ENCODE results near the gene EYS.

EYS gene

DNA sequence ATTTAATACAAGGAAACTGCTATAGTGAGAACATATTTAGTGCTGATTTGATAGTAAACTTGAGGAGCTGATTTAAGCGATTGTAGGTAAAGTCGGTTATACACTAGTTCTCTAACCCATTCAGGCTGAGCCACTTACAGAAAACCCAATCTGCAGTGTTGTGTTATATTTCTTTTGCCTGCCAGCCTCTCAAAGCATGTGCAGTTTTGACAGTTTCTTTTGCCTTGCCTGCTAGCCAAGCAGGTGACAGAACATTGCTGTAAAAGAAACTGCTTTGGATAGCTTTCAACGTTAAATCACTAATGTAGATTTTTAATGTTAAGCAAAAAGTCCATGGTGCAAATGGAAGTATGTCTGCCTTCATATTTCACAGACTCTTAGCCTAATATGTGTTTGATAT, 982.9 kb downstream of the EYS start:
- DNase-seq (ENCODE audit: low read depth in 2 of 2): no peak

DNA sequence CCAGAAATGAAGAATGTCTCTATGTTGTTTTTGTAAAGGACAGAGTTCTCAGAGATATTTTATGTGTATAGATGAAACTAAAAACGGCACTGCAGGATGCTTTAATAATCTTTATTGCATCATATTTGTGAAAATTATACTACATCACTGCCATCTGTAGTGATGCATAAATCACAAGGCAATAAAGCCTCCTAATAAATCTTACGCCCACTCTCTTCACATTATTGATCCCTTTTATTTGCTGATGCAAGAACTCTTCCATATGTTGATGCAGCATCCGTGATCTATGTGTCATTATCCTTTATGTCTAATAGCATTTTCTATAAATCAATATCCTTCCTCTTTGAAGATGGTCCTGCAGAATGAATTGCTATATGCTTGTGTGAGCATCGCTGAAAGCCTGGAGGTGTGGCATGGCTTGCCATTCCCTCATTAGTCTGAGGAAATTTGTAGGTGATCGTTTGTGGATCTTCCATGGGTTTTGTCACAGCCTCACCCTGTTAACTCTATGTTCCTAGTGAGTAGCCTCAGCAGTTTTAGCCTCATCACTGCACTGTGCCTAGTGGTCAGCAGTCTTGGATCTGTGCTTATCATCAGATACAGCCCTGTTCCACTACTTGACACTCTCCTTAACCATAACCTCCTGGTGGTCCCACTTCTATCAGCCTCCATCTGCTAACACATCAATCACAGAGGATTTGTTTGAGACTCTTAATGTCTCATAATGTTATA, 983.5 kb downstream of the EYS start:
- DNase-seq (ENCODE audit: low read depth in 2 of 2): no peak

DNA sequence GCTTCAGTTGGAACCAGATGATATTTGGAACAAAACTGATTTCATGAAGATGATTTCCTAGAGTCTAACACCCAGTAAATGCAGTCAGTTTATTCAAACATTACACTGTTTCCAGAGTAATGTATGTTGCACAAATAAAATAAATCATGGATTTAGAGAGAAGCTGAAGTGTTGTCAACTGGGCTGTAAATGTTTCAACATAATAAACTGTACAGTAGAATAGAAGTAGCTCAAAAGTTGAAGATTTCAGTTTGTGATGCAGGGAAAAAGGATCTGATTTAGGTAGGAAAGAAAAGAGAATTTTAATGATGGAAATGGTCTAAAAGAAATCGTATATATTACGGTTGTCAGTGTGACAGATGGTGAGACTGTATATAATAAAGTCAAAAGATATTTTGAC, 985.2 kb downstream of the EYS start:
- no peak for DNase-seq (ENCODE audit: low read depth in 2 of 2)

DNA sequence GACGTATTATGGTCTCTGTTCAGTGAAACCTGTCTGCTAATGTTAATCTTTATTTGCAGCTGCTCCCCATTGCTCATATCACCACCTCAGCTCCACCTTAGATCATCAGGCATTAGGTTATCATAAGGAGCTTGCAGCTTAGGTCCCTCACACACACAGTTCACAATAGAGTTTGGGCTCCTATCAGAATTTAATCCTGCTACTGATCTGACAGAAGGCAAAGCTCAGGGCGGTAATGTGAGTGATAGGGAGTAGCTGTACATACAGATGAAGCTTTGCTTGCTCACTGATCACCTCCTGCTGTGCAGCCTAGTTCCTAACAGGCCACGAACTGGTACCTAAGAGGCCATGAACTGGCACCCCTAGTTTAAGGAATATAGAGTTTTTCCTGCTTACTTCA, 989.7 kb downstream of the EYS start:
- DNase-seq (ENCODE audit: low read depth in 2 of 2): no peak

DNA sequence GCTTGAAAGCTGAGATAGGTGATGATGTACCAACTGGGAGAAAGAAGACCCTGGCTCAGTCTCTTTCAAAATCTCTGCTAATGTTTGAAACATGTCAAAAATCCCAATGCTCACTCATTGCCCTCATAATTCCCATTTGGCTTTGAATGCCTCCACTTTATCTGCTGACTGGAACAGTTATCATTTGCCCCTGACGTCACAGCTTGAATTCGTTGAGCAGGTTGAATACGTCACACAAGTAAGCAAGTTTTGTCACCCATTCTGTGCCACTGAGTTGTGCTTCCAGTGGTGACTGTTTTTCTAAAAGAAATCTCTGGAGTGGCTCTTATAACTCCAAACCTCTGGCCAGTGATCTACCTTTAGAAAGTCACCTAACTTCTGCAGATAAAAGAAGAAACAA, 991.4 kb downstream of the EYS start:
- no peak for DNase-seq (ENCODE audit: low read depth in 2 of 2)

DNA sequence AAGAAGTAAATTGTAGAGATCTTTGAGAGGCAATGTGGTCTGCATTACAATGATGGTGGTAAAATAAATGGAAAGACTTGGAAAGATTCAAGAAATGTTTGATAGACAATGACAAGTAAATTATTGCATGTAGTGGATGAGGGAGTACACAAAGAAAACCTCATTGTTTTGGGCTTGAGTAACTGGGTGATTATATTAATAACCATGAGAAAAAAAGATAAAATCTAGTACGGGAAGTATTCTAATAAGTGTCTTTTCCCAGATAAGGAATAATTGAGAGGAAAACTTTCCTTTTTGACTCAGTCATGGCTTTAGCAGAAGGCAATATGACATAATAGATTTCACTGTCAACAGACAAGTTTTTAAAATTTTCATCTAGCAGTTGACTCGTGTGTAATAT, 993.0 kb downstream of the EYS start:
- no peak for DNase-seq (ENCODE audit: low read depth in 2 of 2)

DNA sequence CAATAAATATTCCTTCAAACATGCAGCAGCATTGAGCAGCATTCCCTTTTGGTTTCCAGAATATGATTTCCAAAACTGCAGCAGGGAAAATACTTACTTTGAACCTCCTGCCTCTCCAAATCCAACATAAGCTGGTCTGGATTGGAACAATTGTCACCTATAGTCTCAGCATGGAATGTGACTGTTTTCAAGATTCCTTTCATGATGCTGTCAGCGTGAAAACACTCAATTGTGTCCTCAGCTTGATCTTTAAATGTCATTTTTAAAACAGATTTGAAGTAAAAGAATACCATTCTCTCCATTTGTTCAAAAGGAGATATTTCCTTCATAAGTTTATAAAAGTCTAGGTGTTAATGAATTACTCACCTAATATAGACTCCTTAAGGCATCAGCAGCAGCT, 993.9 kb downstream of the EYS start:
- no peak for DNase-seq (ENCODE audit: low read depth in 2 of 2)

DNA sequence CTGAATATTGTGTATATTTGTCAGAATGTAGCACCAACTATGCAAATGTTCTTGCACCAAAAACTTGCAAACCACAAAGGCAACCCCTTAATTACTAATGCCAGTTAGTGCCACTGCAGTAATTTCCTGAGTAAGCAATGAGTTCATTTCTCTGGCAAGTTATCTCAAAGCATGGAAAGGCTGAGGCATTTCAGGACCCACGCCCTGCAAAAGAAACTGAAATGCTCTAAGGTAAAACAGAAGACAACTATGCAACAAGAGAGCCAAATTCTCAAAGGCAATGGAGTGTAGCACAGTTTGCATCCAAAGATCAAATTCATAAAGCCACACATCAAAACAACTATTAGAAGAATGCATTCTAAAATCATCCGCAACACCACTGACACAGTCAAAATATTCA, 994.4 kb downstream of the EYS start:
- no peak for DNase-seq (ENCODE audit: low read depth in 2 of 2)

DNA sequence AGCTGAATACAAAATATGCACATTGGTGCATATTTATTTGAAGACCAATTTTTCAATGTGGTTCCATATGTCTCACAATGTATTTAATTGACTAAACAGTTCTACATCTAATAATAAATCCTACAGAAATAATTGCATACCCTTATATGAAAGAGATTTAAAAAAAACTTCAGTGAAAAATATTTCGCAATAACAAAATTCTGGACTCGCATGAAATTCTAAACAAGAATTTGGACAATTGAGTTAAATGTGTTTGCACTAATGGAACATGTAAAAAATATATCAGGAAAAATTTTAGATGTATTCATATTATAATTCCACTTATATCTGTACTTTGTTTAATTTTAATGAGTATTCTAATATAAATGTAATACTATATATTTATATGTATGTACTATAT, 1003.1 kb downstream of the EYS start:
- no peak for DNase-seq (ENCODE audit: low read depth in 2 of 2)

DNA sequence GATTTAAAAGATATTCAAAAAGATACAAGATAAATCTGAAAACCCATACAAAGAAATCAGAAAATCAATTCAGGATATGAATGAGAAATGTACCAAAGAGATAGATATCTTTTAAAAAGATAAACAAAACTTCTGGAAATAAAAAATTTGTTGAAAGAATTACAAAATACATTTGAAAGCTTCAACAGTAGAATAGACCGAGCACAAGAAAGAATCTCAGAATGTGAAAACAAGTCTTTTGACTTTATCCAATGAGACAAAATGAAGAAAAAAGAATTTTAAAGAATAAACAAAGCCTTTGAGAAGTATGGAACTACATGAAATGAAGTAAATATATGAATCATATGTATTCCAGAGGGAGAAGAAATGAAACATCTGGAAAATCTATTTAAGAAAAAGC, 1011.0 kb downstream of the EYS start:
- DNase-seq (ENCODE audit: low read depth in 2 of 2): no peak

DNA sequence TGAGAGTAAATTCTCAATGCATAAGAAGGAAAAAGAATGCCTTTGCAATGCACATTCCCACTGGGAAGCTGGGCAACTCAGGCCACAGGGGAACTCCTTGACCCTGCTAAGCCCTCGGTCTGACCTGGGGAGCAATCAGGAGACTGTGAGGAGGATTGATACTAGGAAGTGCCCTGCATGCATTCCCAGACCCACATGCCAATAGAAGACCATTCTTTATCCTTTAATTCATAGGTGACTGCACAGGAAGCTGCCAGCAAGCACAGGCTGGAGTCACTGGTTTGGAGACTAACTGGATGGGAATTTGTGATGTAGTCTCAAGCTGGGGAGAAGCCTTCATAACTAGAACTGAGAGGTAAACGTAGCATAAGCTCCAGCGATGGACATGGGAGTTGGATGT, 1012.7 kb downstream of the EYS start:
- no peak for DNase-seq (ENCODE audit: low read depth in 2 of 2)

DNA sequence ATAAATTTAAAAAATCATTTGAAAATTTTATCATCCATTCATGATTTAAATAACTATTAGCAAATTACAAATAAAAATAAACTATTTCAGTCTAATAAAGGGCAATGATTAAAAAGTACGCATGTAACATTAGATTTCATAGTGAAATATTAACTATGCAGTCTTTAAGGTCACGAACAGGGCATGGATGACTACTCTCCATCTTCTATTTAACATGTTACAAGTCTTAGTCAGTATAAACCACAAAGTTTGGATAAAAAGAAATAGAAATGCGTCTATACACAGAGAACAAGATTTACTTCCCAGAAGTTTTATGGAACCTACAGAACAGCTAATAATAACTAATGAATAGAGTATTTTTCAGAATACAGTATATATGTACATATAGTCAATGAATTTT, 1016.0 kb downstream of the EYS start:
- DNase-seq (ENCODE audit: low read depth in 2 of 2): no peak

DNA sequence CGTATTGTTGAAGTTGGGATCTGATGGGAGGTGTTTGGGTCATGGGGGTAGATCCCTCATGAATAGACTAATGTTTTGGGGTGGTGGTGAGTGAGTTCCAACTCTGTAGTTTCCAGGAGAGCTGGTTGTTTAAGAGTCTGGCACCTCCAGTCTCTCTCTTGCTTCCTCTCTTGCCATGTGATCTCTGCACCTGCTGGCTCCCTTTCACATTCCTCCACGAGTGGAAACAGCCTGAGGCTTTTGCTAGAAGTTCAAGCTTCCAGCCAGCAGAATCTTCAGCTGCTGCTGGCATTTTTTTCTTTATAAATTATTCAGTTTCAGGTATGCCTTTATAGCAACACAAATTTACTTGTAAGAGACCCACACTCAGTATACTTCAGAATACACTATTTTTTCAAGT, 1021.6 kb downstream of the EYS start:
- DNase-seq (ENCODE audit: low read depth in 2 of 2): no peak

DNA sequence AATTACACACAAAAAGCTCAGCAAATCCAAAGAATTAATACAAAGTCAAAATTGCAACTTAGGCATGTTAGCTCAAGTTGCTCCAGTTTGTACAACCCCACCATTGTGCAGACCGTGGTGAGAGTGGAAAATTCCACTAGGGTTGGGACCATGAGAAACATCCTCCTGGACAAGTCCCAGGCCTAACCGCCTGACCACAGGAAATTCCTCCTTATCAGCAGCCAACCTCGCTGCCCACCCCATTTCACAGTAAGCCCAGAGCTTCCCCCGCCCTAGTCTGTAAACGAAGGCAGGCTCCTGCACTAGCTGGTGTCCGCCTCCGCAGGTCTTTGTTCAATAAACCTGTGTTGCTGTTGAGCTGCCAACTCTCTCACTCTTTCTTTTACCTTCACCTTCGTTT, 1023.3 kb downstream of the EYS start:
- DNase-seq (ENCODE audit: low read depth in 2 of 2): no peak

DNA sequence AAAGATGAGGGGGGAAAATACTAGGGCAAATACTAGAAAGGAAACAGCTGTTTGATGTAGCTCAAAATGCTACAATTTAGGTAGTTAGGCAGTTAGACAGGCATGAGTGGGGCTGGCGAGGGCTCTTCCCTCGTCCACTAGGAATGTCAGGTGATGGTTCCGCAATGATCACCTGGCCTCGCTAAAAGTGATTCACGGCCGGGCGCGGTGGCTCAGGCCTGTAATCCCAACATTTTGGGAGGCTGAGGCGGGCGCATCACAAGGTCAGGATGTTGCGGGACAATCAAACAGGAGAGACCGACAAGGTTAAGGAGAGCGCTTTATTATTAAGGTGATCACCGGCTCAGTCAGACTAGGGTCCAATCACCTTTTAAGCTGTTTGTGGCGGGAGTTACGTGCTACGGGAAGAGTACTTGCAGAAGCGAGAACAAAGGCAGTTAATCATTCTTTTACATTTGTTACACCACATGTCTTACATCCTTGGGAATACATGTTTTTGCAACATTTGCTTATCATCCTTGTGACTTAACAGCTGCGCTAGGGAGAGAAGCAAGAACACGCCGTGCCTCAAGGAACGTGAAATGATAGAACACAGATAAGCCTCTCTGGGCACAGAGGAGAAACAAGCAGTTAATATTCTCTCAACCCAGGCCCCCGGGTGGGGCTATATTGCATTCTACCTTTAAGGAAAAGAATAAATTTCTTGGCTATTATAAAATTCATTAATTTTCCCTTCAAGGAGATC, 1025.4 kb downstream of the EYS start:
- DNase-seq (ENCODE audit: low read depth in 2 of 2): no peak

DNA sequence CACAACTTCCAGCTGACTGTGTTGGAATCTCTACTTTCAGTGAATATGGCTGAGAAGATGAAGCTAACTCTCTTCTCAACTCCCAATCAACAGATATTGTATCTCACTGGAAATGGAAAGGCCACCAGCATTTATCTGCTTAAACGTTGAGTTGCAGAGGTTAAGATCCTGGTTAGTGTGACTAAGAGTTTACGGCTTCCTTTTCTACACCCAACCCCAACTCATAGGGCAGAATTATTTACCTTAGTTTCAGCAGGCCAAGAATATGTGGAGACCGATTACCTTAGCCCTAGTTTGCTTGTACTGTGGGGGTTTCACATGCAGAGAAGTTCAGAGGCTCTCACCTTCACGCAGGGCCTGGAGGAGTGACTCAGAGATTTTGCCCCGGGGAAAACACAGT, 1026.6 kb downstream of the EYS start:
- no peak for DNase-seq (ENCODE audit: low read depth in 2 of 2)

DNA sequence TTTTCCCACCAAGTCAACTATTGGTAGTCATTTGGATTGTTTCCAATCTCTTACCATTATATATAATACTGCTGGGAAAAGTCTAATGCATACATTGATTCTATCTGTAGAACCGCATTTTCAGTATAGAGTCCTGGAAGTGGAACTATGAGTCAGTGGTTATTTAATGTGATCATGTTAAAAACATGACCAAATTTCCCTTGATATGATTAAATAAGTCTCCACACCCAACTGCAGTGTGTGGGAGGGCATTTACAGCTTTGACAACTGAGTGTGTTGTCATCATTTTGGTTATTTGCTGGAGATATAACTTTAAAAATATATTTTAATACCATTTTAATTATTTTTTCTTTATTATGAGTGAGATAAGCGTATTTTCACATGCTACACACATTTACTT, 1027.6 kb downstream of the EYS start:
- DNase-seq (ENCODE audit: low read depth in 2 of 2): no peak

DNA sequence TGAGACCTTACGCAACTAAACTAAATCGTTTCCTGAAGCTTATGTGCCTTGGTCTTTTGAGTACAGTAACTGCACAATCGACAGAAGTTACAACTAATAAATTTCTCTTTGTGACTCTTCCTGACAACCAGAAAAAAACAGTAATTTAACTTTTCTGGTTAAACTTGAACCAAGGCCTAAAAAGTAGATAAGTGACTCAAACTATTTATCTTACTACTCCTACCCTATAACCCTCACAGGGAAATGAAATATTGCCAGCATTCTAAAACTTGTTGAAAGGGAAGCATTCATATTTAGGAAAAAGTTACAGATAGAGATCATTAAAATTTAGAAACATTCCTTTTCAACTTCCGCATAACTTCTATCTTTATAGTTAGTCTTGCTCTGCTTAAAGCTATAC, 1034.4 kb downstream of the EYS start:
- DNase-seq (ENCODE audit: low read depth in 2 of 2): no peak

DNA sequence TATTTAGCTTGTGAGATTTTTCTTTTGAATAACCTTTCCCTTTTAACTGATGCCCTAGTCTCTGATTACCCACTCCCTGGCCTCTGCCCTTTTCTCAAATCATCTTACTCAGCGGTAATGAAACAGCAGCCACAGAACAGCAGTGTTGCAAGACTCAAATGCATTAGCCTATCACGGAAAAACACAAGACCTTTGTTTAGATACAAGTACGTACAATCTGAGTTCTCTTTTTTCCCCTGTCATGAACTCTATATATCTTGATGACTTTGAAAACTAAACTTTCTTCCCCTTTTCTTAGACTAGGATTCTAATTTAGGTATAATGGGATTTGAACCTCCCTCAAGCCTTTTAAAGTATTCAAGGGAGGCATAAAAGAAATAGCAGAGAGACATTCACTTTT, 1034.9 kb downstream of the EYS start:
- no peak for DNase-seq (ENCODE audit: low read depth in 2 of 2)

DNA sequence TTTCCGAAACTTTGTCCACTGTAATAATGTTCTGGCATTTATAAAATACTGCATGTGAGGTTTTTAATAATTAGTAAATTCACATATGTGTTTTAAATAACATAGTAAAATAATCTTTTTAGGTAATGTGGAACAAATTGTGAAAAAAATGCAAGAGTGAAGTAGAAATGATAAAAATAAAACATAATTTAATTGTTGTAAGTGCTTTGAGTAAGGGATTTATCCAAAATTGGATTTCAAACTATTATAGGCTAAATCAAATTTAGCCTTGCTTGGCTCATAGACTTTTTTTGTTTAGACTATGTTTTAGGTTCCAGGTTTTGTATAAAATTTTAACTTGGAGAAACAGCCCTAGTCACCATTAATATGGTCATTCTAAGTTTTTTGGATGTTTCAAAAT, 1041.9 kb downstream of the EYS start:
- DNase-seq (ENCODE audit: low read depth in 2 of 2): no peak

DNA sequence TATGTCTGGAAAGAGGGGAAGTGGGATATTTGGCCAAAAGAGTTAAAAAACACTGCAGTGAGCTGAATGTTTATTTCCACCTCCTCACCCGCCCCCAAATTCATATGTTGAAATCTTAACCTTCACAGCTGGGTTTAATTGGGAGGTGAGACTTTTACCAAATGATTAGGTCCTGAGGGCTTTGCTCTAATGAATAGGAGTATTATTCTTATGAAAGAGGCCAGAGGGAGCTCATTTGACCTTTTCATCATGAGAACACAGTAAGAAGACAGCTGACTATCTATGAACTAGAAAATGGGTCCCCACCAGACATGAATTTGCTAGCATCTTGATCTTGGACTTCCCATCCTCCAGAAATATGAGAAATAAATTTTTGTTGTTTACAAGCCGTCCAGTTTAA, 1042.5 kb downstream of the EYS start:
- DNase-seq (ENCODE audit: low read depth in 2 of 2): no peak

DNA sequence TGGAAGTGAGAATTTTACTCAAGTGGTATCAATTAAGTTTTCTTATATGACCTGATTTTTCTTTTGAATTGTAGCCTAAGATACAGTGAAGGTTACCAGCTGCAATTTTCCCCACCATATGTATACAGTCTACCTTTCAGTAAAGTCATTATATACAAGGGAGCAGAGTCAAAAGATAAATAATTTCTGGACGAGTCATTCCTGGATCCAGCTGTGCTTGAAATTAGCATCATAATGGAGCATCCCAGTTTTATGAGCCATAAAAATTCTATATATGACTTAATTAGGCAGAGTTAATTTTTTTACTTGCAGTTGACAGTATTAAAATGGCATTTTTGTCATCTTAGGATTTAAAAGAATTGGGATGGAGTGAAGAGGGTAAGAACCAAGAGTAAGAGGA, 1063.0 kb downstream of the EYS start:
- DNase-seq (ENCODE audit: low read depth in 2 of 2): no peak

DNA sequence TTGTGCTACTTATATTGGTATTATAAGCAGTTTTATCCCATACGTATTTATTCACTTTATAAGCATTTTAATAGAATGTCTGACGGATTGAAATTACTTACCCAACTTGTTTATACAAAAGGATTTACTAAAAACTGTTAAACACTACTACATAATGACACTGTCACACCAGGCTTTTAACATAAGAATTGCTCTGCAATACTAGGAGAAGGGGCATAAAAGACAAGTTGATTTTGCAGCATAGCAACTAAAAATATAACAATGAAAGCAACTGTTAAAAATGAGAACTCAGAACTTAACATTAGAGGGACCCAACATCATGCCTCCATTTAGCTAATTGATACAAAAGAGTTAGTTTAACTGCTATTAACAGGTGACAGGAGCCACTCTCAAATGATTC, 1076.1 kb downstream of the EYS start:
- DNase-seq (ENCODE audit: low read depth in 2 of 2): no peak

DNA sequence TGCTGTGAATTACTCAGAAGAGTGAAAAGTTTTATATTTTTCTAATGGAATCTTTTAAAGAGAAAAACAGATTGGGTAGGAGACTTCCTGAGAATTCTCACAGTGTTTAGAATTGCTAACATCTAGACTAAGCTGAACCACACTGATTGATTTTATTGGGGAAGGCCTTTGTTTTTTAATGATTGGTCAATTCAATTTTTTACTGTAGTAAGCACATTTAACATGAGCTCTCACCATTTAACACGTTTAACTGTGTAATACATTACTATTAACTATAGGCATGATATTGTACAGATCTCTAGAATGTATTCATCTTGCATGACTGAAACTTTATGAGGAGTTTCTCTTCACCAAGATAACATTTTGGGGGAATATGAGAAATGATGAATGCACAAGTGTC, 1084.1 kb downstream of the EYS start:
- no peak for DNase-seq (ENCODE audit: low read depth in 2 of 2)
